Nephron (organoid): ENCODE results near the gene FAM156B.
"Not testable (repeated sequence)": the region's sequence is repeated elsewhere in the genome, so short reads cannot be mapped to it uniquely, and the experiment has no call there.

Experiments used
- H3K27ac Mint-ChIP-seq, 3 experiments: 2 replicates each; pipeline ENCODE4 v1.8.0; 2020; ENCODE audit warnings: mixed read lengths in 3 of 3, mild to moderate bottlenecking in 2 of 3, moderate library complexity in 1 of 3
- H3K27me3 Mint-ChIP-seq: 2 replicates; pipeline ENCODE4 v1.8.0; 2021; ENCODE audit warnings: low read depth, mild to moderate bottlenecking, moderate library complexity, mixed read lengths
- H3K36me3 Mint-ChIP-seq: 2 replicates; pipeline ENCODE4 v1.8.0; 2020; ENCODE audit warnings: low read depth, mixed read lengths
- H3K4me1 Mint-ChIP-seq: 2 replicates; pipeline ENCODE4 v1.8.0; 2020; ENCODE audit warnings: mixed read lengths
- H3K4me3 Mint-ChIP-seq, 3 experiments: 2 replicates each; pipeline ENCODE4 v1.8.0; 2020; ENCODE audit warnings: mild to moderate bottlenecking in 3 of 3, mixed read lengths in 3 of 3, moderate library complexity in 2 of 3
- H3K9me3 Mint-ChIP-seq: 2 replicates; pipeline ENCODE4 v1.8.0; 2020; ENCODE audit warnings: mixed read lengths

The FAM156B gene

GRCh38 chrX:52947501-52947900 is 50.4 kb downstream of the FAM156B start:
- not testable (repeated sequence) for H3K9me3 Mint-ChIP-seq, H3K4me3 Mint-ChIP-seq, H3K4me1 Mint-ChIP-seq, H3K27me3 Mint-ChIP-seq, H3K36me3 Mint-ChIP-seq, H3K27ac Mint-ChIP-seq

GRCh38 chrX:52948265-52948664 is 51.1 kb downstream of the FAM156B start:
- H3K4me3 Mint-ChIP-seq, H3K9me3 Mint-ChIP-seq, H3K27me3 Mint-ChIP-seq, H3K36me3 Mint-ChIP-seq, H3K4me1 Mint-ChIP-seq, H3K27ac Mint-ChIP-seq: not testable (repeated sequence)

GRCh38 chrX:52949325-52949724 is 52.2 kb downstream of the FAM156B start:
- H3K4me3 Mint-ChIP-seq, H3K4me1 Mint-ChIP-seq, H3K9me3 Mint-ChIP-seq, H3K27me3 Mint-ChIP-seq, H3K27ac Mint-ChIP-seq, H3K36me3 Mint-ChIP-seq: not testable (repeated sequence)

GRCh38 chrX:52949884-52950283 is 52.8 kb downstream of the FAM156B start:
- not testable (repeated sequence) for H3K27ac Mint-ChIP-seq, H3K27me3 Mint-ChIP-seq, H3K4me3 Mint-ChIP-seq, H3K9me3 Mint-ChIP-seq, H3K36me3 Mint-ChIP-seq, H3K4me1 Mint-ChIP-seq
